CD14-positive monocyte (primary cell): ENCODE measurements around the gene CEP20. TPM values are rescaled to one million over a fixed set of nuclear protein-coding genes. Genes with fewer than 3 reads are reported as not detected.

Experiments
- DNase-seq, 3 donors: peaks; one replicate each; pipeline ENCODE4 v3.0.0-alpha.2; 2011 to 2022
- H2AFZ ChIP-seq: 2 replicates; pipeline ENCODE4 v1.6.0; 2012; ENCODE audit warnings: mild to moderate bottlenecking, low read depth, low read length, inconsistent platforms; ENCODE audit not compliant: insufficient read depth, poor library complexity, severe bottlenecking
- H3K27ac ChIP-seq, 2 donors: 1 replicate in 1 of 2; 2 replicates in 1 of 2; pipeline ENCODE4 v1.5.1; 2012 to 2013; ENCODE audit warnings: low read length in 2 of 2, control low read depth in 1 of 2, inconsistent platforms in 1 of 2, low read depth in 1 of 2, mild to moderate bottlenecking in 1 of 2
- H3K27me3 ChIP-seq, 2 donors: one replicate each; pipeline versions ENCODE4 v1.6.0 to v1.6.1; 2011 to 2013; ENCODE audit warnings: low read length in 2 of 2; ENCODE audit not compliant: control insufficient read depth in 2 of 2, insufficient read depth in 2 of 2
- H3K36me3 ChIP-seq, 2 donors: replicated peaks in 1 of 2; 1 replicate in 1 of 2; 2 replicates in 1 of 2; pipeline versions ENCODE4 v1.5.1 to v1.6.1; 2012 to 2013; ENCODE audit warnings: low read length in 2 of 2, control low read depth in 1 of 2, inconsistent platforms in 1 of 2, mild to moderate bottlenecking in 1 of 2; ENCODE audit not compliant: insufficient read depth in 2 of 2, control insufficient read depth in 1 of 2
- H3K4me1 ChIP-seq, 2 donors: 1 replicate in 1 of 2; 2 replicates in 1 of 2; pipeline versions ENCODE4 v1.5.1 to v1.6.1; 2012 to 2013; ENCODE audit warnings: low read length in 2 of 2, control low read depth in 1 of 2, inconsistent platforms in 1 of 2, mild to moderate bottlenecking in 1 of 2, moderate library complexity in 1 of 2; ENCODE audit not compliant: insufficient read depth in 2 of 2, control insufficient read depth in 1 of 2
- H3K4me2 ChIP-seq: replicated peaks from 2 replicates; pipeline ENCODE3; 2012; ENCODE audit warnings: low read length, moderate library complexity, mild to moderate bottlenecking; ENCODE audit not compliant: poor library complexity, severe bottlenecking; ENCODE audit errors: extremely low read depth
- H3K4me3 ChIP-seq, 3 experiments: fragments of 200-600 bp in 1 of 3; sonication (generic) in 1 of 3; replicated peaks in 1 of 3; 1 replicate in 2 of 3; 2 replicates in 1 of 3; pipeline ENCODE4 v1.5.1; 2011 to 2013; ENCODE audit warnings: low read length in 3 of 3, mild to moderate bottlenecking in 3 of 3, control low read depth in 2 of 3, low read depth in 2 of 3, inconsistent platforms in 1 of 3, moderate library complexity in 1 of 3
- H3K79me2 ChIP-seq: 2 replicates; pipeline ENCODE4 v1.6.0; 2012; ENCODE audit warnings: mild to moderate bottlenecking, control low read depth, inconsistent platforms, low read length, moderate library complexity; ENCODE audit not compliant: insufficient read depth
- H3K9ac ChIP-seq: 2 replicates; pipeline ENCODE4 v1.6.0; 2017; ENCODE audit warnings: low read length, mild to moderate bottlenecking; ENCODE audit not compliant: insufficient read depth, poor library complexity, severe bottlenecking
- H3K9me3 ChIP-seq, 2 donors: replicated peaks in 1 of 2; 1 replicate in 1 of 2; 2 replicates in 1 of 2; pipeline versions ENCODE4 v1.5.1 to v1.6.1; 2012 to 2013; ENCODE audit warnings: low read length in 2 of 2, control low read depth in 1 of 2; ENCODE audit not compliant: control insufficient read depth in 1 of 2, insufficient read depth in 1 of 2
- H4K20me1 ChIP-seq: 2 replicates; pipeline ENCODE4 v1.6.0; 2012; ENCODE audit warnings: mild to moderate bottlenecking, low read length, control low read depth, moderate library complexity; ENCODE audit not compliant: insufficient read depth
- H3K27ac Mint-ChIP-seq, 7 donors: one replicate each; pipeline ENCODE4 v1.8.0; 2020; ENCODE audit warnings: mild to moderate bottlenecking in 7 of 7, mixed read lengths in 7 of 7, moderate library complexity in 6 of 7, inconsistent platforms in 2 of 7
- H3K27me3 Mint-ChIP-seq, 3 donors: one replicate each; pipeline ENCODE4 v1.8.0; 2021 to 2022; ENCODE audit warnings: low read depth in 3 of 3, mild to moderate bottlenecking in 3 of 3, mixed read lengths in 3 of 3, moderate library complexity in 3 of 3, inconsistent platforms in 1 of 3
- H3K36me3 Mint-ChIP-seq, 2 donors: one replicate each; pipeline ENCODE4 v1.8.0; 2020; ENCODE audit warnings: mixed read lengths in 2 of 2, inconsistent platforms in 1 of 2, mild to moderate bottlenecking in 1 of 2
- H3K4me1 Mint-ChIP-seq: one replicate; pipeline ENCODE4 v1.8.0; 2020; ENCODE audit warnings: mild to moderate bottlenecking, mixed read lengths
- H3K4me3 Mint-ChIP-seq, 2 donors: one replicate each; pipeline ENCODE4 v1.8.0; 2020; ENCODE audit warnings: mild to moderate bottlenecking in 2 of 2, mixed read lengths in 2 of 2, moderate library complexity in 1 of 2
- H3K9me3 Mint-ChIP-seq, 7 donors: one replicate each; pipeline ENCODE4 v1.8.0; 2020 to 2022; ENCODE audit warnings: mixed read lengths in 7 of 7, mild to moderate bottlenecking in 6 of 7, moderate library complexity in 6 of 7, inconsistent platforms in 2 of 7
- WGBS: methylation state at CpG from one replicate; pipeline ENCODE4 v1.1.5; 2013; ENCODE audit warnings: missing lambda C conversion rate; ENCODE audit not compliant: insufficient coverage; 5-methylcytosine and 5-hydroxymethylcytosine counted together
- intact Hi-C, 2 donors: fragments of 100-400 bp; cut with micrococcal nuclease; formaldehyde crosslinking; loops; one replicate each; pipeline versions ENCODE4 v1.15.0 to v1.15.1; 2023
- polyA plus RNA-seq, 3 donors: library from polyadenylated mRNA; depleted of rRNA in 1 of 3; unstranded in 2 of 3; stranded (reverse) in 1 of 3; fragments of 300-500 nt in 2 of 3; fragments of >200 nt in 1 of 3; fragmentation: Illumina TruSeq in 2 of 3; gene quantifications; 1 replicate in 2 of 3; 2 replicates in 1 of 3; pipeline ENCODE4 v1.2.3, GENCODE V29; 2012 to 2021
- TF ChIP-seq, protein P1 (sequence below): fragments of 200-600 bp; IDR thresholded peaks from one replicate; pipeline ENCODE4 v1.8.0; 2022; ENCODE audit warnings: antibody characterized with exemption, mild to moderate bottlenecking

CEP20 gene
- polyA plus RNA-seq, 3 donors = 11.6 to 27.3 (median 24.7) TPM

DNA sequence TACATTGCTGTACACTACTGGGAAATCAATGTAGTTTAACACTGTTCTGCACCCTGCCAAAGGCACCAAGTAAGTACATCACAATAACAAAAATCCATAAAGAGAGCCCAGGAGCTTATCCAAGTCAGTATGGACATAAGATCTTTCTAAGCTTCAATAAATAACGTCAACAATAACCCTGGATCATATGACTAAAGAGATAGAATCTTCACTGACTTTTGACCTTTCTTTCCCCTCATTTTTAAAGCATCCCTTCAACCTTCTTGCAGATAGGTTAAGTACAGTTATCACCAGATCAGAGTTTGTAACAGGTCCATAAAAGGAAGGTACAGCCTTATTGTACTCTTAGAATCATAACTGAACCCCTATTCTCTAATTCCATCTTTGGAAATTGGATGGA lies 2.3 kb downstream of the CEP20 start:
- peak overlapping the region in 1 of 2 donors; percentile 25 for H3K27ac ChIP-seq
- no peak overlapping the region for H3K4me3 ChIP-seq
- no CpG with 5 or more reads among the region's 1 CpG for WGBS
- Mint-ChIP-seq H3K27me3 (peaks cover 0 to 2% (median 0%) of the 10 kb centered on the region in 3 donors), H3K36me3 (peaks cover 21 to 28% of the 10 kb centered on the region in 2 donors), H3K4me1 (peaks cover 33% of the 10 kb centered on the region), H3K27ac (peak overlapping the region in 1 of 7 donors; percentile 0), H3K9me3 (peaks cover 0 to 2% (median 0%) of the 10 kb centered on the region in 7 donors), H3K4me3 (no peak overlapping the region)
- H3K36me3 ChIP-seq = peaks cover 23 to 31% of the 10 kb centered on the region in 2 donors
- no peaks in the 10 kb centered on the region for H3K27me3 ChIP-seq
- intact Hi-C loops = loop anchor here in 1 of 2 donors (5.0 to 10.0 kb wide), 3 partner anchors 66 to 1251 kb away; partner anchors contain the start of genes BFAR, MARF1 and PARN
- peaks cover 14 to 21% of the 10 kb centered on the region in 2 donors for H3K4me1 ChIP-seq
- no peaks in the 10 kb centered on the region for H3K9me3 ChIP-seq
- H3K4me2 ChIP-seq = no peak overlapping the region
- no peak overlapping the region for H3K9ac ChIP-seq
- DNase-seq = no peak
- peaks cover 70% of the 10 kb centered on the region for H3K79me2 ChIP-seq
- no peak overlapping the region for H2AFZ ChIP-seq
- TF ChIP-seq, protein P1, sequence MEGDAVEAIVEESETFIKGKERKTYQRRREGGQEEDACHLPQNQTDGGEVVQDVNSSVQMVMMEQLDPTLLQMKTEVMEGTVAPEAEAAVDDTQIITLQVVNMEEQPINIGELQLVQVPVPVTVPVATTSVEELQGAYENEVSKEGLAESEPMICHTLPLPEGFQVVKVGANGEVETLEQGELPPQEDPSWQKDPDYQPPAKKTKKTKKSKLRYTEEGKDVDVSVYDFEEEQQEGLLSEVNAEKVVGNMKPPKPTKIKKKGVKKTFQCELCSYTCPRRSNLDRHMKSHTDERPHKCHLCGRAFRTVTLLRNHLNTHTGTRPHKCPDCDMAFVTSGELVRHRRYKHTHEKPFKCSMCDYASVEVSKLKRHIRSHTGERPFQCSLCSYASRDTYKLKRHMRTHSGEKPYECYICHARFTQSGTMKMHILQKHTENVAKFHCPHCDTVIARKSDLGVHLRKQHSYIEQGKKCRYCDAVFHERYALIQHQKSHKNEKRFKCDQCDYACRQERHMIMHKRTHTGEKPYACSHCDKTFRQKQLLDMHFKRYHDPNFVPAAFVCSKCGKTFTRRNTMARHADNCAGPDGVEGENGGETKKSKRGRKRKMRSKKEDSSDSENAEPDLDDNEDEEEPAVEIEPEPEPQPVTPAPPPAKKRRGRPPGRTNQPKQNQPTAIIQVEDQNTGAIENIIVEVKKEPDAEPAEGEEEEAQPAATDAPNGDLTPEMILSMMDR = no peak
- no peaks in the 10 kb centered on the region for H4K20me1 ChIP-seq

DNA sequence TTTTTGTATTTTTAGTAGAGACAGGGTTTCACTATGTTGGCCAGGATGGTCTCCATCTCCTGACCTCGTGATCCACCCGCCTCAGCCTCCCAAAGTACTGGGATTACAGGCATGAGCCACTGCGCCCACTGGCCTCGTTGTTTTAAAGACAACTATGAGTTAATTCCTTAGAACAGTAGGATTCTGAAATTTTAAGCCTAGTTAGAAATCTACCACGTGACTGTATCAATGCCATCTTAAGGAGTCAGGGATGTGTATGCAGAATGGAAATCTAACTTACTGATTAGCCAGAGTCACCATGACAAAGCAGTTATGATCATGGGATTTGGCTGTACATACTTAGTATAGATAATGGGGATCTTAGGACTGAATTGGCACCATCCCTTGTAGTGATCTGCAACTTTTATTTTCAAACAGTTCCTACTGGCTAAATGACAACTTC lies 2.8 kb downstream of the CEP20 start:
- no peak overlapping the region for H3K9ac ChIP-seq
- intact Hi-C loops = loop anchor here in 1 of 2 donors (5.0 to 10.0 kb wide), 3 partner anchors 67 to 1251 kb away; partner anchors contain the start of genes BFAR, MARF1 and PARN
- H3K4me2 ChIP-seq = no peak overlapping the region
- Mint-ChIP-seq H3K36me3 (peaks cover 25 to 28% of the 10 kb centered on the region in 2 donors), H3K27me3 (peaks cover 0 to 2% (median 0%) of the 10 kb centered on the region in 3 donors), H3K4me3 (no peak overlapping the region), H3K27ac (peak overlapping the region in 2 of 7 donors; percentile 10 to 47), H3K9me3 (peaks cover 0 to 2% (median 0%) of the 10 kb centered on the region in 7 donors), H3K4me1 (peaks cover 33% of the 10 kb centered on the region)
- H3K27me3 ChIP-seq = no peaks in the 10 kb centered on the region
- no peak overlapping the region for H2AFZ ChIP-seq
- H3K4me3 ChIP-seq = no peak overlapping the region
- no peaks in the 10 kb centered on the region for H3K9me3 ChIP-seq
- DNase-seq = no peak
- TF ChIP-seq, protein P1 = no peak
- peaks cover 14 to 21% of the 10 kb centered on the region in 2 donors for H3K4me1 ChIP-seq
- peaks cover 23 to 36% of the 10 kb centered on the region in 2 donors for H3K36me3 ChIP-seq
- peaks cover 74% of the 10 kb centered on the region for H3K79me2 ChIP-seq
- peak overlapping the region in 1 of 2 donors; percentile 25 for H3K27ac ChIP-seq
- no peaks in the 10 kb centered on the region for H4K20me1 ChIP-seq
- WGBS = no CpG with 5 or more reads among the region's 5 CpGs
